Transverse colon (tissue), 4 donors: ENCODE measurements around the gene GABRG3. TPM values are rescaled to one million over a fixed set of nuclear protein-coding genes. Genes with fewer than 3 reads are reported as not detected.

Experiments
- DNase-seq: peaks from one replicate; pipeline ENCODE4 v3.0.0-alpha.2; 2019
- H3K27ac ChIP-seq, 4 donors: fragments of 200-600 bp; sonication (generic); 2 replicates each; pipeline ENCODE4 v1.5.1; 2016 to 2018; ENCODE audit warnings: inconsistent platforms in 4 of 4
- H3K27me3 ChIP-seq: fragments of 200-600 bp; sonication (generic); 2 replicates; pipeline ENCODE4 v1.5.1; 2017; ENCODE audit warnings: inconsistent platforms
- H3K36me3 ChIP-seq, 4 donors: fragments of 200-600 bp; sonication (generic); 2 replicates each; pipeline ENCODE4 v1.5.1; 2017 to 2019; ENCODE audit warnings: inconsistent platforms in 4 of 4
- H3K4me1 ChIP-seq, 4 donors: fragments of 200-600 bp; sonication (generic); 2 replicates each; pipeline ENCODE4 v1.5.1; 2017 to 2020; ENCODE audit warnings: inconsistent platforms in 4 of 4
- H3K4me3 ChIP-seq, 4 donors: fragments of 200-600 bp; sonication (generic); 1 replicate in 1 of 4; 2 replicates in 3 of 4; pipeline versions ENCODE4 v1.5.1 to v1.6.1; 2017 to 2019; ENCODE audit warnings: inconsistent platforms in 4 of 4
- H3K9me3 ChIP-seq, 2 donors: fragments of 200-600 bp; sonication (generic); 2 replicates each; pipeline ENCODE4 v1.5.1; 2017 to 2019; ENCODE audit warnings: inconsistent platforms in 2 of 2
- CTCF ChIP-seq, 5 experiments: fragments of 200-600 bp in 3 of 5; fragments of 450-650 bp in 2 of 5; sonication (generic) in 3 of 5; IDR thresholded peaks; 1 replicate in 2 of 5; 2 replicates in 3 of 5; pipeline ENCODE4 v1.5.1; 2016 to 2017; ENCODE audit warnings: antibody characterized with exemption in 5 of 5, inconsistent platforms in 3 of 5, mild to moderate bottlenecking in 2 of 5, moderate library complexity in 1 of 5
- EP300 ChIP-seq: sonication (generic); formaldehyde crosslinking; IDR thresholded peaks from one replicate; pipeline ENCODE4 v1.6.1; 2017; ENCODE audit warnings: antibody characterized with exemption, low read depth
- POLR2A ChIP-seq: fragments of 450-650 bp; IDR thresholded peaks from one replicate; pipeline ENCODE4 v1.6.1; 2016; ENCODE audit warnings: antibody characterized with exemption, mild to moderate bottlenecking, moderate library complexity
- POLR2AphosphoS5 ChIP-seq, 3 donors: sonication (generic); formaldehyde crosslinking; IDR thresholded peaks; one replicate each; pipeline ENCODE4 v1.6.1; 2016; ENCODE audit warnings: antibody characterized with exemption in 3 of 3
- WGBS, 2 donors: methylation state at CpG; one replicate each; pipeline ENCODE4 v1.1.5; 2018; ENCODE audit warnings: low coverage in 1 of 2; 5-methylcytosine and 5-hydroxymethylcytosine counted together
- in situ Hi-C, 4 donors: fragments of 200-750 bp; cut with MboI; loops; one replicate each; pipeline versions ENCODE4 v1.15.0 to v1.15.1; 2017; ENCODE audit warnings: low sequenced_read_pairs in 3 of 4, low pct_ligation_motif_present in 1 of 4, low pct_unique_long_range_greater_than_20kb in 1 of 4
- intact Hi-C: fragments of 100-400 bp; cut with DNase I; formaldehyde crosslinking; loops from one replicate; pipeline ENCODE4 v1.15.1; 2023; ENCODE audit warnings: low total_unique reads
- total RNA-seq, 4 donors: library from RNA; depleted of rRNA; stranded (reverse); fragments of >200 nt; gene quantifications; one replicate each; pipeline ENCODE4 v1.1.0, GENCODE V29; 2016

GABRG3 gene
- total RNA-seq, 4 donors from 2014 or later = not detected

- Histone ChIP-seq H3K27me3 (no peaks in the 10 kb centered on the region), H3K4me1 (no peaks in the 10 kb centered on the region), H3K4me3 (no peak overlapping the region), H3K36me3 (no peaks in the 10 kb centered on the region), H3K9me3 (peaks cover 0 to 10% of the 10 kb centered on the region in 2 donors), H3K27ac (no peak overlapping the region)
- 49 to 54% methylated on average over 4 of the region's 4 CpGs for WGBS, 2 donors
- DNase-seq = no peak
- in situ Hi-C loops = loop anchor here in 2 of 4 donors (25.0 kb wide), 2 partner anchors 271 to 346 kb away; no protein-coding TSS in a partner anchor
- TF ChIP-seq POLR2A (no peak), POLR2AphosphoS5 (IDR thresholded peaks at IDR 0.05) (no peak), CTCF (IDR thresholded peaks at IDR 0.05) (no peak), EP300 (no peak)
- intact Hi-C loops = no loop called here
These were observed 412.7 kb downstream of the GABRG3 start for GRCh38 chr15:27383726-27384125.

GRCh38 chr15:27392163-27392562 lies 421.2 kb downstream of the GABRG3 start:
- Histone ChIP-seq H3K36me3 (no peaks in the 10 kb centered on the region), H3K4me1 (no peaks in the 10 kb centered on the region), H3K4me3 (no peak overlapping the region), H3K27ac (no peak overlapping the region), H3K27me3 (no peaks in the 10 kb centered on the region), H3K9me3 (peaks cover 5 to 6% of the 10 kb centered on the region in 2 donors)
- no peak for TF ChIP-seq POLR2AphosphoS5 (IDR thresholded peaks at IDR 0.05)
- no peak for TF ChIP-seq CTCF (IDR thresholded peaks at IDR 0.05)
- TF ChIP-seq POLR2A = no peak
- TF ChIP-seq EP300 = no peak
- in situ Hi-C loops (loop anchor here in 2 of 4 donors (25.0 kb wide), 2 partner anchors 280 to 355 kb away; no protein-coding TSS in a partner anchor), intact Hi-C loops (loop anchor here (5.0 kb wide), 1 partner anchor 430 kb away; no protein-coding TSS in a partner anchor)
- DNase-seq = no peak
- 79 to 86% methylated on average over 3 of the region's 3 CpGs for WGBS, 2 donors

- no peaks in the 10 kb centered on the region for H3K36me3 ChIP-seq
- H3K4me1 ChIP-seq = no peaks in the 10 kb centered on the region
- DNase-seq = no peak
- in situ Hi-C loops = loop anchor here in 2 of 4 donors (25.0 kb wide), 2 partner anchors 284 to 359 kb away; no protein-coding TSS in a partner anchor
- TF ChIP-seq CTCF (IDR thresholded peaks at IDR 0.05) (no peak), POLR2A (no peak), EP300 (no peak), POLR2AphosphoS5 (IDR thresholded peaks at IDR 0.05) (no peak)
- H3K27ac ChIP-seq = no peak overlapping the region
- intact Hi-C loops = no loop called here
- no peaks in the 10 kb centered on the region for H3K27me3 ChIP-seq
- WGBS, 2 donors = 72% methylated on average over 2 of the region's 2 CpGs; no CpG with 5 or more reads in 1 of the 2 donors
- H3K4me3 ChIP-seq = no peak overlapping the region
- H3K9me3 ChIP-seq = peaks cover 6 to 8% of the 10 kb centered on the region in 2 donors
These were observed 425.5 kb downstream of the GABRG3 start for GRCh38 chr15:27396521-27396920.

- H3K27me3 ChIP-seq = no peaks in the 10 kb centered on the region
- 84 to 89% methylated on average over 6 of the region's 6 CpGs for WGBS, 2 donors
- no peak for TF ChIP-seq POLR2AphosphoS5 (IDR thresholded peaks at IDR 0.05)
- TF ChIP-seq EP300 = no peak
- TF ChIP-seq POLR2A = no peak
- TF ChIP-seq CTCF (IDR thresholded peaks at IDR 0.05) = no peak
- no peak overlapping the region for H3K27ac ChIP-seq
- H3K4me1 ChIP-seq = no peaks in the 10 kb centered on the region
- no peak for DNase-seq
- intact Hi-C loops (no loop called here), in situ Hi-C loops (loop anchor here in 2 of 4 donors (25.0 kb wide), 2 partner anchors 285 to 360 kb away; no protein-coding TSS in a partner anchor)
- peaks cover 6 to 8% of the 10 kb centered on the region in 2 donors for H3K9me3 ChIP-seq
- no peak overlapping the region for H3K4me3 ChIP-seq
- no peaks in the 10 kb centered on the region for H3K36me3 ChIP-seq
These were observed 426.0 kb downstream of the GABRG3 start for GRCh38 chr15:27396996-27397395.
